K562 (cell line): Measurements from ENCODE around the gene MGRN1.

Experiments
- KAT8 ChIP-seq: fragments of 450-650 bp; IDR thresholded peaks from 2 replicates; pipeline ENCODE4 v1.6.1; 2016; ENCODE audit warnings: low read depth, mild to moderate bottlenecking
- KLF1 ChIP-seq: fragments of 450-650 bp; IDR thresholded peaks from 2 replicates; pipeline ENCODE4 v1.6.1; 2016; ENCODE audit warnings: missing genetic modification characterization, missing compliant biosample characterization
- KLF16 ChIP-seq: IDR thresholded peaks from 2 replicates; pipeline ENCODE4 v1.6.1; 2016; ENCODE audit warnings: antibody characterized with exemption
- MAFF ChIP-seq: IDR thresholded peaks from 2 replicates; pipeline ENCODE4 v1.6.1; 2012; ENCODE audit warnings: low read length, improper control_type of control experiment
- POLR2A ChIP-seq: fragments of 450-650 bp; conservative IDR thresholded peaks from 2 replicates; pipeline ENCODE4 v1.6.1; 2016
- RBM22 ChIP-seq: fragments of 200-400 bp; formaldehyde crosslinking; IDR thresholded peaks from 2 replicates; pipeline ENCODE4 v1.6.1; 2018; ENCODE audit warnings: low read length, low read depth; ENCODE audit not compliant: poor library complexity, severe bottlenecking
- TAF9B ChIP-seq: fragments of 450-650 bp; IDR thresholded peaks from 2 replicates; pipeline ENCODE4 v1.6.1; 2018; ENCODE audit warnings: mild to moderate bottlenecking; ENCODE audit not compliant: partially characterized antibody
- ZFPM2 ChIP-seq: fragments of 250-450 bp; sonication (Bioruptor Pico); IDR thresholded peaks from 2 replicates; pipeline ENCODE4 v1.5.1; 2022; ENCODE audit warnings: mild to moderate bottlenecking
- TF ChIP-seq, protein P1 (sequence below): sonication (generic); IDR thresholded peaks from 2 replicates; pipeline ENCODE4 v1.6.1; 2016
- TF ChIP-seq, protein P2 (sequence below): fragments of 450-650 bp; formaldehyde crosslinking; IDR thresholded peaks from 2 replicates; pipeline ENCODE4 v1.4.0; 2020; ENCODE audit warnings: mild to moderate bottlenecking, moderate library complexity
- TF ChIP-seq, protein P3 (sequence below), 2 experiments: fragments of 450-650 bp; formaldehyde crosslinking in 1 of 2; IDR thresholded peaks; 2 replicates each; pipeline versions ENCODE4 v1.4.0 to v1.6.1; 2014 to 2020; ENCODE audit warnings: mild to moderate bottlenecking in 2 of 2, borderline replicate concordance in 1 of 2, low read depth in 1 of 2

DNA sequence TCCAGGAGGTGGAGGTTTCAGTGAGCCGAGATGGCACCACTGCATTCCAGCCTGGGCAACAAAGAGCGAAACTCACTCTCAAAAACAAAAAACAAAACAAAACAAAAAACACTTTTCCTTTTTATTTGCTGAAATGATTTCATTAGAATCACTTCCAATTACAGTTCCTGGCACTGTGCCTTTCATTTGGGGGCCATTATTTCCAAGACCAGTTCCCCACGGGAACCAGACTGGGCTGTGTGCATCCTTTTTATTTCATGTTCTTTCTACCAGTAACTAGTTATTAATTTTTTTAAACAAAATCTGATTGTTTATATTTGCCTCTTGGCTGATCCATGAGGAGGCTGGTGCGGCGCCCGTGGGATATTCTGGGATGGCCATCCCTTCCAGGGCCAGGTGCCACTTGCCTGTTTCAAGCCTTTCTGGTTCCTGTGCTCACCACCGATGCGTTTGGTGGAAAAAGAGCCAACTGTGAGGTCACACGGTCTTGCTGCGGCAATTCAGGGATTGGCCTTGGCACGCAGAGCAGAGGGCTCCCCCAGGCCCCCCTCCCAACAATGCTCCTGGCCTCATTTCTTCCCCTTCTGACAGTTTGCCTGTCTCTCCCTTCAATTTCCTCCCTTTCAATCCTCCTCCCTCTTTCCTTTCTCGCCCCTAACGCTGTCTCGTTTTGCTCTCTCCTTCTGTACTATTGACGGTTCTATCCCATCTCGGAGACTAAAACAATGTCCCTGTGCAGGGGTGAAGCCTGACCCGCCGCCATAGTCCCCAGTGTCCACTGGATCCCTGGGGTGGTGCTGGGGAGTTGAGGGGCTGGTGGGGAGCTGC lies 23.4 kb upstream of the MGRN1 start:
- no peak for TF ChIP-seq ZFPM2 (CRISPR knock-in tag)
- TF ChIP-seq RBM22 = no peak
- TF ChIP-seq MAFF = no peak
- TF ChIP-seq, protein P1, sequence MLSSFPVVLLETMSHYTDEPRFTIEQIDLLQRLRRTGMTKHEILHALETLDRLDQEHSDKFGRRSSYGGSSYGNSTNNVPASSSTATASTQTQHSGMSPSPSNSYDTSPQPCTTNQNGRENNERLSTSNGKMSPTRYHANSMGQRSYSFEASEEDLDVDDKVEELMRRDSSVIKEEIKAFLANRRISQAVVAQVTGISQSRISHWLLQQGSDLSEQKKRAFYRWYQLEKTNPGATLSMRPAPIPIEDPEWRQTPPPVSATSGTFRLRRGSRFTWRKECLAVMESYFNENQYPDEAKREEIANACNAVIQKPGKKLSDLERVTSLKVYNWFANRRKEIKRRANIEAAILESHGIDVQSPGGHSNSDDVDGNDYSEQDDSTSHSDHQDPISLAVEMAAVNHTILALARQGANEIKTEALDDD = no peak
- TF ChIP-seq, protein P2, sequence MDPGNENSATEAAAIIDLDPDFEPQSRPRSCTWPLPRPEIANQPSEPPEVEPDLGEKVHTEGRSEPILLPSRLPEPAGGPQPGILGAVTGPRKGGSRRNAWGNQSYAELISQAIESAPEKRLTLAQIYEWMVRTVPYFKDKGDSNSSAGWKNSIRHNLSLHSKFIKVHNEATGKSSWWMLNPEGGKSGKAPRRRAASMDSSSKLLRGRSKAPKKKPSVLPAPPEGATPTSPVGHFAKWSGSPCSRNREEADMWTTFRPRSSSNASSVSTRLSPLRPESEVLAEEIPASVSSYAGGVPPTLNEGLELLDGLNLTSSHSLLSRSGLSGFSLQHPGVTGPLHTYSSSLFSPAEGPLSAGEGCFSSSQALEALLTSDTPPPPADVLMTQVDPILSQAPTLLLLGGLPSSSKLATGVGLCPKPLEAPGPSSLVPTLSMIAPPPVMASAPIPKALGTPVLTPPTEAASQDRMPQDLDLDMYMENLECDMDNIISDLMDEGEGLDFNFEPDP (CRISPR knock-in tag) = no peak
- no peak for TF ChIP-seq TAF9B
- TF ChIP-seq, protein P3, sequence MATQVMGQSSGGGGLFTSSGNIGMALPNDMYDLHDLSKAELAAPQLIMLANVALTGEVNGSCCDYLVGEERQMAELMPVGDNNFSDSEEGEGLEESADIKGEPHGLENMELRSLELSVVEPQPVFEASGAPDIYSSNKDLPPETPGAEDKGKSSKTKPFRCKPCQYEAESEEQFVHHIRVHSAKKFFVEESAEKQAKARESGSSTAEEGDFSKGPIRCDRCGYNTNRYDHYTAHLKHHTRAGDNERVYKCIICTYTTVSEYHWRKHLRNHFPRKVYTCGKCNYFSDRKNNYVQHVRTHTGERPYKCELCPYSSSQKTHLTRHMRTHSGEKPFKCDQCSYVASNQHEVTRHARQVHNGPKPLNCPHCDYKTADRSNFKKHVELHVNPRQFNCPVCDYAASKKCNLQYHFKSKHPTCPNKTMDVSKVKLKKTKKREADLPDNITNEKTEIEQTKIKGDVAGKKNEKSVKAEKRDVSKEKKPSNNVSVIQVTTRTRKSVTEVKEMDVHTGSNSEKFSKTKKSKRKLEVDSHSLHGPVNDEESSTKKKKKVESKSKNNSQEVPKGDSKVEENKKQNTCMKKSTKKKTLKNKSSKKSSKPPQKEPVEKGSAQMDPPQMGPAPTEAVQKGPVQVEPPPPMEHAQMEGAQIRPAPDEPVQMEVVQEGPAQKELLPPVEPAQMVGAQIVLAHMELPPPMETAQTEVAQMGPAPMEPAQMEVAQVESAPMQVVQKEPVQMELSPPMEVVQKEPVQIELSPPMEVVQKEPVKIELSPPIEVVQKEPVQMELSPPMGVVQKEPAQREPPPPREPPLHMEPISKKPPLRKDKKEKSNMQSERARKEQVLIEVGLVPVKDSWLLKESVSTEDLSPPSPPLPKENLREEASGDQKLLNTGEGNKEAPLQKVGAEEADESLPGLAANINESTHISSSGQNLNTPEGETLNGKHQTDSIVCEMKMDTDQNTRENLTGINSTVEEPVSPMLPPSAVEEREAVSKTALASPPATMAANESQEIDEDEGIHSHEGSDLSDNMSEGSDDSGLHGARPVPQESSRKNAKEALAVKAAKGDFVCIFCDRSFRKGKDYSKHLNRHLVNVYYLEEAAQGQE (IDR thresholded peaks at IDR 0.05; ENCODE audit: borderline replicate concordance) = no peak
- TF ChIP-seq, protein P3 (CRISPR knock-in tag; IDR thresholded peaks at IDR 0.05; ENCODE audit: low read depth) = no peak
- TF ChIP-seq KLF1 (tag) = no peak
- no peak for TF ChIP-seq KLF16
- TF ChIP-seq KAT8 = no peak
- no peak for TF ChIP-seq POLR2A
